Islet precursor cell (in vitro differentiated cells): ENCODE data around the gene SORBS1.

ENCODE experiments used
- DNase-seq: peaks from one replicate; pipeline ENCODE4 v3.0.0-alpha.2; 2018

Gene SORBS1

GRCh38 chr10:95280637-95281036, 280.5 kb downstream of the SORBS1 start:
- no peak for DNase-seq

- no peak for DNase-seq
Observed at GRCh38 chr10:95279042-95279820, 281.9 kb downstream of the SORBS1 start.

GRCh38 chr10:95278061-95278988, 282.8 kb downstream of the SORBS1 start:
- no peak for DNase-seq

- DNase-seq: no peak
Observed at GRCh38 chr10:95277614-95278013, 283.6 kb downstream of the SORBS1 start.

- no peak for DNase-seq
Observed at GRCh38 chr10:95277201-95277570, 284.0 kb downstream of the SORBS1 start.

GRCh38 chr10:95276367-95277200, 284.6 kb downstream of the SORBS1 start:
- DNase-seq: no peak

GRCh38 chr10:95275726-95276366, 285.3 kb downstream of the SORBS1 start:
- DNase-seq: no peak

- peak; percentile 80 for DNase-seq
Observed at GRCh38 chr10:95273393-95274312, 287.5 kb downstream of the SORBS1 start.

- DNase-seq: peak; percentile 98
Observed at GRCh38 chr10:95268438-95268837, 292.7 kb downstream of the SORBS1 start.

GRCh38 chr10:95267251-95267650, 293.9 kb downstream of the SORBS1 start:
- no peak for DNase-seq

- no peak for DNase-seq
Observed at GRCh38 chr10:95266674-95267095, 294.5 kb downstream of the SORBS1 start.

GRCh38 chr10:95265572-95265971, 295.6 kb downstream of the SORBS1 start:
- DNase-seq: no peak

GRCh38 chr10:95264227-95265051, 296.7 kb downstream of the SORBS1 start:
- DNase-seq: peak; percentile 94

GRCh38 chr10:95263864-95264226, 297.3 kb downstream of the SORBS1 start:
- no peak for DNase-seq

GRCh38 chr10:95262763-95263518, 298.2 kb downstream of the SORBS1 start:
- DNase-seq: no peak

GRCh38 chr10:95261926-95262325, 299.2 kb downstream of the SORBS1 start:
- peak; percentile 42 for DNase-seq
